ENCODE results near the gene RNASE13. TPM values are rescaled to one million over a fixed set of nuclear protein-coding genes. Genes with fewer than 3 reads are reported as not detected.

The RNASE13 gene
- total RNA-seq, 1 experiment from 2014 or later: not detected

GRCh38 chr14:21077672-21078071 lies 43.1 kb upstream of the RNASE13 start:
- POLR2A ChIA-PET: no interaction called here
- in situ Hi-C loops (cut with HindIII; ENCODE audit: low pct_unique_long_range_greater_than_20kb, low sequenced_read_pairs): no loop called here

DNA sequence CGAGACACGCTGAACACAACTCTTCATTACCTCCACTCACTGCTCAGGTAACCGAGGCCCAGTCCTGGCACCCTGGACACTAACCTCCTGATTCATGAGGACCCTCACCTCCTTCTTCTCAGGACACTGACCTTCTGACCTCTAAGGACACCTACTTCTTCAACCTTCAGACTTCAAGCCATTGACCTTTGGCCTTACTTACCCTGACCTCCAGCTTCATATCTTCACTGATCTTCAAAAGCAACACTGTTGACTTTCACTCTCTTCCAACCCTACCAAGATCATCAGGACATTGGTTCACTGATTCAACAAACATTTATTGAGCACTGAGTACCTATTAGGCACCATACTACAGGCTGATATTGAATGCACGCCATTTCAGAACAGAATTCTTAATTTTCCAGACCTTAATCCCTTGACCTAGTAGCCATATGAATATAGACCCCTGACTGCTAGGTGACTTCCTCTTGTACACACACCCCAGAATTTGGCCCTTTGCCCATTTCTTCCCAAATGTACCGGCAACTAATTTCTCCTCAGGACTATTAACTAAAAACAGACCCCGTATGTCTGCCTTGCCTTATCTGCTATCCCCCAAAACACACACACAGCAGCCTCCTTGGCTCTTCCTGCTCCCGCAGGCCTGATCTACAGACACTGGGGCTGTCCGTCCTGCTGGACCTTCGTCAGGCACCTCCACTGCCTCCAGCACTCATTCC lies 41.3 kb upstream of the RNASE13 start:
- TF ChIP-seq SIN3A (IDR thresholded peaks at IDR 0.05; ENCODE audit: borderline replicate concordance, insufficient read depth, low read depth, low read length) (no peak), POLR2AphosphoS5 (IDR thresholded peaks at IDR 0.05; ENCODE audit: low read depth, low read length) (no peak), REST (IDR thresholded peaks at IDR 0.05; ENCODE audit: insufficient read depth in 1 of 2, low read depth in 2 of 2, low read length in 1 of 2) (no peak), TCF7L2 (IDR thresholded peaks at IDR 0.05; ENCODE audit: low read depth, low read length) (no peak)
- TF ChIP-seq, protein P1, sequence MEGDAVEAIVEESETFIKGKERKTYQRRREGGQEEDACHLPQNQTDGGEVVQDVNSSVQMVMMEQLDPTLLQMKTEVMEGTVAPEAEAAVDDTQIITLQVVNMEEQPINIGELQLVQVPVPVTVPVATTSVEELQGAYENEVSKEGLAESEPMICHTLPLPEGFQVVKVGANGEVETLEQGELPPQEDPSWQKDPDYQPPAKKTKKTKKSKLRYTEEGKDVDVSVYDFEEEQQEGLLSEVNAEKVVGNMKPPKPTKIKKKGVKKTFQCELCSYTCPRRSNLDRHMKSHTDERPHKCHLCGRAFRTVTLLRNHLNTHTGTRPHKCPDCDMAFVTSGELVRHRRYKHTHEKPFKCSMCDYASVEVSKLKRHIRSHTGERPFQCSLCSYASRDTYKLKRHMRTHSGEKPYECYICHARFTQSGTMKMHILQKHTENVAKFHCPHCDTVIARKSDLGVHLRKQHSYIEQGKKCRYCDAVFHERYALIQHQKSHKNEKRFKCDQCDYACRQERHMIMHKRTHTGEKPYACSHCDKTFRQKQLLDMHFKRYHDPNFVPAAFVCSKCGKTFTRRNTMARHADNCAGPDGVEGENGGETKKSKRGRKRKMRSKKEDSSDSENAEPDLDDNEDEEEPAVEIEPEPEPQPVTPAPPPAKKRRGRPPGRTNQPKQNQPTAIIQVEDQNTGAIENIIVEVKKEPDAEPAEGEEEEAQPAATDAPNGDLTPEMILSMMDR (IDR thresholded peaks at IDR 0.05): no peak
- DNase-seq (ENCODE audit: low read depth, low spot score) (no peak), ATAC-seq (no peak)
- Histone ChIP-seq H3K36me3 (ENCODE audit: control insufficient read depth, insufficient read depth, low read length) (no peaks in the 10 kb centered on the region), H3K27ac (ENCODE audit: low read length) (no peak overlapping the region), H3K4me3 (ENCODE audit: low read depth in 2 of 2, low read length in 2 of 2) (no peak overlapping the region), H3K9me3 (ENCODE audit: control insufficient read depth, insufficient read depth, low read depth, low read length) (no peaks in the 10 kb centered on the region), H3K27me3 (ENCODE audit: control insufficient read depth, insufficient read depth, low read length) (no peaks in the 10 kb centered on the region), H3K4me1 (ENCODE audit: control insufficient read depth, insufficient read depth, low read length) (peaks cover 5% of the 10 kb centered on the region)
- in situ Hi-C loops (cut with HindIII; ENCODE audit: low pct_unique_long_range_greater_than_20kb, low sequenced_read_pairs) (no loop called here), intact Hi-C loops (cut with micrococcal nuclease; ENCODE audit: unreplicated experiment) (no loop called here)
- POLR2A ChIA-PET: no interaction called here
- BruUV-seq (replicated peaks): no TSS peak
- CTCF ChIA-PET: no interaction called here

More at GRCh38 chr14:21077672-21078071, 43.1 kb upstream of the RNASE13 start:
- intact Hi-C loops (cut with micrococcal nuclease; ENCODE audit: unreplicated experiment): no loop called here
- no TSS peak for BruUV-seq (replicated peaks)
- Histone ChIP-seq H3K9me3 (ENCODE audit: control insufficient read depth, insufficient read depth, low read depth, low read length) (no peaks in the 10 kb centered on the region), H3K4me1 (ENCODE audit: control insufficient read depth, insufficient read depth, low read length) (no peaks in the 10 kb centered on the region), H3K27ac (ENCODE audit: low read length) (no peak overlapping the region), H3K4me3 (ENCODE audit: low read depth in 2 of 2, low read length in 2 of 2) (no peak overlapping the region), H3K27me3 (ENCODE audit: control insufficient read depth, insufficient read depth, low read length) (no peaks in the 10 kb centered on the region), H3K36me3 (ENCODE audit: control insufficient read depth, insufficient read depth, low read length) (no peaks in the 10 kb centered on the region)
- no peak for TF ChIP-seq SIN3A (IDR thresholded peaks at IDR 0.05; ENCODE audit: borderline replicate concordance, insufficient read depth, low read depth, low read length)
- TF ChIP-seq, protein P1 (IDR thresholded peaks at IDR 0.05): no peak
- no peak for TF ChIP-seq POLR2AphosphoS5 (IDR thresholded peaks at IDR 0.05; ENCODE audit: low read depth, low read length)
- TF ChIP-seq REST (IDR thresholded peaks at IDR 0.05; ENCODE audit: insufficient read depth in 1 of 2, low read depth in 2 of 2, low read length in 1 of 2): no peak
- no peak for TF ChIP-seq TCF7L2 (IDR thresholded peaks at IDR 0.05; ENCODE audit: low read depth, low read length)
- DNase-seq (ENCODE audit: low read depth, low spot score): no peak
- ATAC-seq: no peak
- CTCF ChIA-PET: no interaction called here

All from Panc1 (cell line).